ENCODE data around the gene TBC1D20. TPM values are rescaled to one million over a fixed set of nuclear protein-coding genes. Genes with fewer than 3 reads are reported as not detected.

The TBC1D20 gene
- total and polyA plus RNA-seq, 2 donors (not counting 3 experiments of a cell fraction or from before 2014, with no cell fraction given): 34.3 to 36.1 TPM

GRCh38 chr20:472137-472846 is 10.0 kb upstream of the TBC1D20 start:
- Histone ChIP-seq H3K9me3 (replicated peaks; ENCODE audit: control insufficient read depth, insufficient read depth, low read length) (no peaks in the 10 kb centered on the region), H3K36me3 (ENCODE audit: control insufficient read depth in 2 of 2, extremely low read depth in 1 of 2, insufficient read depth in 2 of 2, low read length in 2 of 2) (no peaks in the 10 kb centered on the region), H3K9ac (replicated peaks; ENCODE audit: extremely low read depth, insufficient read depth, low read length) (no peak overlapping the region), H3K27me3 (ENCODE audit: control insufficient read depth in 2 of 2, insufficient read depth in 2 of 2, low read length in 2 of 2) (peaks cover 4 to 7% of the 10 kb centered on the region in 2 experiments), H3K4me2 (ENCODE audit: insufficient read depth, low read length) (no peak overlapping the region), H3K79me2 (ENCODE audit: control insufficient read depth, insufficient read depth, low read length) (no peaks in the 10 kb centered on the region), H3K4me1 (ENCODE audit: control insufficient read depth, extremely low read depth, insufficient read depth, low read length) (no peaks in the 10 kb centered on the region), H3K27ac (ENCODE audit: insufficient read depth, low read depth, low read length) (no peak overlapping the region), H3K4me3 (replicated peaks in 1 of 3; ENCODE audit: insufficient read depth in 1 of 3, low read depth in 1 of 3, low read length in 3 of 3) (no peak overlapping the region), H3K9me1 (replicated peaks; ENCODE audit: control insufficient read depth, extremely low read depth, insufficient read depth, low read length) (no peaks in the 10 kb centered on the region), H2AFZ (ENCODE audit: low read depth, low read length) (no peak overlapping the region), H4K20me1 (replicated peaks; ENCODE audit: control insufficient read depth, extremely low read depth, insufficient read depth, low read length) (no peaks in the 10 kb centered on the region)
- ChIA-PET CTCF (interaction anchor here (0.8 to 2.4 kb wide), 4 partner anchors 10 to 118 kb away, joined by 3 to 9 read pairs (median 6); partner anchors contain the start of gene TBC1D20), POLR2A (no interaction called here)
- intact Hi-C loops (cut with micrococcal nuclease): no loop called here
- TF ChIP-seq POLR2A (IDR thresholded peaks at IDR 0.05; ENCODE audit: low read depth, low read length): no peak
- TF ChIP-seq JUN (IDR thresholded peaks at IDR 0.05; ENCODE audit: borderline replicate concordance, insufficient read depth, insufficient read length, low read depth): no peak
- no peak for TF ChIP-seq MYC (IDR thresholded peaks at IDR 0.05; ENCODE audit: low read depth, low read length)
- no peak for TF ChIP-seq MAX (IDR thresholded peaks at IDR 0.05; ENCODE audit: insufficient read depth, insufficient read length)
- TF ChIP-seq POLR2AphosphoS5 (IDR thresholded peaks at IDR 0.05; ENCODE audit: insufficient read depth, low read depth, low read length): no peak
- TF ChIP-seq EZH2 (IDR thresholded peaks at IDR 0.05; ENCODE audit: borderline replicate concordance, low read depth, low read length, severe bottlenecking): no peak
- TF ChIP-seq FOS (IDR thresholded peaks at IDR 0.05; ENCODE audit: borderline replicate concordance, insufficient read depth, low read length): no peak
- no peak for TF ChIP-seq CTCF (IDR thresholded peaks at IDR 0.05; ENCODE audit: extremely low read depth in 1 of 2, insufficient read depth in 1 of 2, low read depth in 1 of 2, low read length in 2 of 2)
- no peak for TF ChIP-seq GATA2 (IDR thresholded peaks at IDR 0.05; ENCODE audit: insufficient read depth, insufficient read length, low read depth, low read length)
- no TSS peak for BruUV-seq (replicated peaks)
- DNase-seq (ENCODE audit: low read depth, low spot score): no peak
- dilution Hi-C loops (cut with MboI; ENCODE audit: extremely low pct_ligation_motif_present, low sequenced_read_pairs): no loop called here
- FAIRE-seq: no peak
